Gastrocnemius medialis (tissue), 4 donors: ENCODE data around the gene CRYL1. TPM values are rescaled to one million over a fixed set of nuclear protein-coding genes. Genes with fewer than 3 reads are reported as not detected.

Experiments used
- ATAC-seq, 2 donors: fragments of 150-250 bp; one replicate each; pipeline ENCODE4 v1.9.1; 2016
- DNase-seq, 2 donors: peaks; one replicate each; pipeline ENCODE4 v3.0.0-alpha.2; 2019
- H3K27ac ChIP-seq, 4 donors: fragments of 200-600 bp; sonication (generic); 1 replicate in 1 of 4; 2 replicates in 3 of 4; pipeline ENCODE4 v1.5.1; 2016 to 2018; ENCODE audit warnings: mild to moderate bottlenecking in 2 of 4, moderate library complexity in 1 of 4
- H3K27me3 ChIP-seq, 3 donors: fragments of 200-600 bp; sonication (generic) in 2 of 3; 1 replicate in 1 of 3; 2 replicates in 2 of 3; pipeline versions ENCODE4 v1.5.1 to v1.6.0; 2016 to 2019; ENCODE audit warnings: mild to moderate bottlenecking in 1 of 3, moderate library complexity in 1 of 3
- H3K36me3 ChIP-seq, 2 donors: fragments of 200-600 bp; sonication (generic) in 1 of 2; one replicate each; pipeline ENCODE4 v1.5.1; 2017 to 2018
- H3K4me1 ChIP-seq, 2 donors: fragments of 200-600 bp; sonication (generic) in 1 of 2; one replicate each; pipeline ENCODE4 v1.5.1; 2016 to 2017; ENCODE audit warnings: mild to moderate bottlenecking in 2 of 2
- H3K4me3 ChIP-seq, 4 donors: fragments of 200-600 bp; sonication (generic) in 3 of 4; 1 replicate in 1 of 4; 2 replicates in 3 of 4; pipeline ENCODE4 v1.5.1; 2016 to 2019; ENCODE audit warnings: mild to moderate bottlenecking in 2 of 4
- H3K9me3 ChIP-seq, 3 donors: fragments of 200-600 bp; sonication (generic) in 2 of 3; 1 replicate in 1 of 3; 2 replicates in 2 of 3; pipeline ENCODE4 v1.5.1; 2016 to 2019
- POLR2A ChIP-seq, 2 donors: fragments of 450-650 bp; IDR thresholded peaks; one replicate each; pipeline ENCODE4 v1.6.1; 2017; ENCODE audit warnings: antibody characterized with exemption in 2 of 2, mild to moderate bottlenecking in 2 of 2, moderate library complexity in 2 of 2
- in situ Hi-C, 4 donors: fragments of 200-750 bp; cut with MboI; loops; one replicate each; pipeline versions ENCODE4 v1.15.0 to v1.8.0; 2017; ENCODE audit warnings: low sequenced_read_pairs in 4 of 4
- intact Hi-C: fragments of 100-400 bp; cut with DNase I; formaldehyde crosslinking; loops from one replicate; pipeline ENCODE4 v1.15.1; 2023; ENCODE audit warnings: low total_unique reads
- total RNA-seq, 4 donors: library from RNA; depleted of rRNA; stranded (reverse); fragments of >200 nt; gene quantifications; one replicate each; pipeline versions ENCODE4 v1.1.0 to v1.2.3, GENCODE V29; 2016
- TF ChIP-seq, protein P1 (sequence below), 5 experiments: fragments of 450-650 bp in 3 of 5; fragments of 200-600 bp in 2 of 5; sonication (generic) in 2 of 5; IDR thresholded peaks in 4 of 5; conservative IDR thresholded peaks in 1 of 5; 1 replicate in 4 of 5; 2 replicates in 1 of 5; pipeline ENCODE4 v1.5.1; 2016 to 2019; ENCODE audit warnings: antibody characterized with exemption in 5 of 5, mild to moderate bottlenecking in 3 of 5, moderate library complexity in 3 of 5

Gene CRYL1
- total RNA-seq, 4 donors from 2014 or later, result 11.0 to 17.4 (median 15.7) TPM

- Histone ChIP-seq H3K4me1 (no peaks in the 10 kb centered on the region), H3K36me3 (peaks cover 0 to 9% of the 10 kb centered on the region in 2 donors), H3K27me3 (no peaks in the 10 kb centered on the region), H3K27ac (no peak overlapping the region), H3K9me3 (no peaks in the 10 kb centered on the region), H3K4me3 (no peak overlapping the region)
- TF ChIP-seq, protein P1, sequence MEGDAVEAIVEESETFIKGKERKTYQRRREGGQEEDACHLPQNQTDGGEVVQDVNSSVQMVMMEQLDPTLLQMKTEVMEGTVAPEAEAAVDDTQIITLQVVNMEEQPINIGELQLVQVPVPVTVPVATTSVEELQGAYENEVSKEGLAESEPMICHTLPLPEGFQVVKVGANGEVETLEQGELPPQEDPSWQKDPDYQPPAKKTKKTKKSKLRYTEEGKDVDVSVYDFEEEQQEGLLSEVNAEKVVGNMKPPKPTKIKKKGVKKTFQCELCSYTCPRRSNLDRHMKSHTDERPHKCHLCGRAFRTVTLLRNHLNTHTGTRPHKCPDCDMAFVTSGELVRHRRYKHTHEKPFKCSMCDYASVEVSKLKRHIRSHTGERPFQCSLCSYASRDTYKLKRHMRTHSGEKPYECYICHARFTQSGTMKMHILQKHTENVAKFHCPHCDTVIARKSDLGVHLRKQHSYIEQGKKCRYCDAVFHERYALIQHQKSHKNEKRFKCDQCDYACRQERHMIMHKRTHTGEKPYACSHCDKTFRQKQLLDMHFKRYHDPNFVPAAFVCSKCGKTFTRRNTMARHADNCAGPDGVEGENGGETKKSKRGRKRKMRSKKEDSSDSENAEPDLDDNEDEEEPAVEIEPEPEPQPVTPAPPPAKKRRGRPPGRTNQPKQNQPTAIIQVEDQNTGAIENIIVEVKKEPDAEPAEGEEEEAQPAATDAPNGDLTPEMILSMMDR (IDR thresholded peaks at IDR 0.05 in 4 of 5, conservative IDR thresholded peaks at IDR 0.05 in 1 of 5), result no peak
- TF ChIP-seq POLR2A (IDR thresholded peaks at IDR 0.05), result no peak
- in situ Hi-C loops (no loop called here), intact Hi-C loops (no loop called here)
- ATAC-seq, result no peak
- no peak for DNase-seq
Observed at GRCh38 chr13:20408181-20408580, 117.5 kb downstream of the CRYL1 start.

- Histone ChIP-seq H3K4me3 (no peak overlapping the region), H3K27me3 (no peaks in the 10 kb centered on the region), H3K4me1 (no peaks in the 10 kb centered on the region), H3K9me3 (no peaks in the 10 kb centered on the region), H3K36me3 (peaks cover 0 to 9% of the 10 kb centered on the region in 2 donors), H3K27ac (no peak overlapping the region)
- DNase-seq (no peak), ATAC-seq (no peak)
- intact Hi-C loops, result no loop called here
- in situ Hi-C loops, result no loop called here
- no peak for TF ChIP-seq POLR2A (IDR thresholded peaks at IDR 0.05)
- TF ChIP-seq, protein P1 (IDR thresholded peaks at IDR 0.05 in 4 of 5, conservative IDR thresholded peaks at IDR 0.05 in 1 of 5), result no peak
Observed at GRCh38 chr13:20407759-20408158, 117.9 kb downstream of the CRYL1 start.

DNA sequence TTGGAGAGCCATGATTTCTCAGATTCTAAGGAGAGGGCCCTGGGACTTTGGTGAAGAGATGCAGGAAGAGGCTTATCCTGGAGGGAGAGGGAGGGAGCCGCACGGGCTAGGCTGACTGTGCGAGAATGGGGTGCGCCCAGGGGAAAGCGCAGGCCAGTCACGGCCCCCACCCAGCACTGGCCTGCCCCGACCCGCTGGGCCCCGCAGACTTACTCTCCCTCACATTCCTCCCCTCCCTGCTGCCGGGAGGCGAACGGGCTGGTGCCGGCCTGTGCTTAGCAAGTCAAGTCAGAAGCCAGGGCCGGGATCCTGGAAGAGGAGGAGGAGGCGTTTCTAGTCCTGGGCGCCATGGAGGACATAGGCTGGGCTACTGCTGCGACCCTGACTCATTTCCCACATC, 120.0 kb downstream of the CRYL1 start:
- no peak for ATAC-seq
- TF ChIP-seq POLR2A (IDR thresholded peaks at IDR 0.05), result no peak
- TF ChIP-seq, protein P1 (IDR thresholded peaks at IDR 0.05 in 4 of 5, conservative IDR thresholded peaks at IDR 0.05 in 1 of 5), result no peak
- in situ Hi-C loops (no loop called here), intact Hi-C loops (no loop called here)
- H3K27me3 ChIP-seq, result no peaks in the 10 kb centered on the region
- DNase-seq, result no peak
- H3K4me1 ChIP-seq, result no peaks in the 10 kb centered on the region
- no peak overlapping the region for H3K27ac ChIP-seq
- no peaks in the 10 kb centered on the region for H3K9me3 ChIP-seq
- peaks cover 0 to 9% of the 10 kb centered on the region in 2 donors for H3K36me3 ChIP-seq
- H3K4me3 ChIP-seq, result no peak overlapping the region

DNA sequence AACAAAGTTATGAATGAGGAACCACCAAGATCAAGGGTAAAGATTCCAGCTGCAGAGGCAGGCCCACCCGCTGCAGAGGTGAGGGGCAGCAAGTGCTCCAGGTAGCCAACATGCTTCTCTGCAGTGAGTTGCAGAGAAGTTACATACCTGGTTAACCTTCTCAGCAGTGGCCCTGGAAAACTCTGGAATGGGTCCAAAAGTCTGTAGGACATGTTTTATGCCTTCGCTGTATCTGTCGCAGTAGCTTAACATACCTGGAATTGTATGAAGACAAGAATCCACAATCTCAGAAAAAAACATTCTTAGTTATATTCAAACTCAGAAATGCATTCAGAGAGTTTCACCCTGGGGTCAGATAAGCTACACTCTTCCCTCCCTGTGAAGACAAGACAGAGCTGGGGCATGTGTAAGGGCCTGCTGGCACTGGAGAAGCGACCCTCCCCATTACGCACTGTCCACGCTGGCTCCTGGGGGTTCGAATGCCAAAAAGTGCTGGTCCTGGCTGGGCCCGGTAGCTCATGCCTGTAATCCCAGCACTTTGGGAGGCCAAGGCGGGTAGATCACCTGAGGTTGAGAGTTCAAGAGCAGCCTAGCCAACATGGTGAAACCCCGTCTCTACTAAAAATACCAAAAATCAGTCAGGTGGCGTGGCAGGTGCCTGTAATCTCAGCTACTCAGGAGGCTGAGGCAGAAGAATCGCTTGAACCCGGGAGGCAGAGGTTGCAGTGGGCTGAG, 121.0 kb downstream of the CRYL1 start:
- Histone ChIP-seq H3K9me3 (no peaks in the 10 kb centered on the region), H3K36me3 (peaks cover 0 to 9% of the 10 kb centered on the region in 2 donors), H3K4me1 (no peaks in the 10 kb centered on the region), H3K4me3 (no peak overlapping the region), H3K27me3 (no peaks in the 10 kb centered on the region), H3K27ac (no peak overlapping the region)
- in situ Hi-C loops, result no loop called here
- DNase-seq, result no peak
- intact Hi-C loops, result no loop called here
- no peak for ATAC-seq
- TF ChIP-seq, protein P1 (IDR thresholded peaks at IDR 0.05 in 4 of 5, conservative IDR thresholded peaks at IDR 0.05 in 1 of 5), result no peak
- TF ChIP-seq POLR2A (IDR thresholded peaks at IDR 0.05), result no peak
